K562 (cell line): ENCODE data around the gene CUTA. TPM values are rescaled to one million over a fixed set of nuclear protein-coding genes. Genes with fewer than 3 reads are reported as not detected.

ENCODE experiments used
- BRCA1 ChIP-seq, 2 experiments: fragments of 450-650 bp in 1 of 2; sonication (generic) in 1 of 2; formaldehyde crosslinking in 1 of 2; IDR thresholded peaks; 2 replicates each; pipeline versions ENCODE4 v1.5.0 to v1.6.1; 2017 to 2020; ENCODE audit warnings: mild to moderate bottlenecking in 1 of 2, missing genetic modification reagents in 1 of 2
- CCNT2 ChIP-seq: IDR thresholded peaks from 2 replicates; pipeline ENCODE4 v1.6.1; 2011; ENCODE audit warnings: borderline replicate concordance, low read depth, mild to moderate bottlenecking, moderate library complexity, mixed read lengths, low read length; ENCODE audit not compliant: insufficient read length; ENCODE audit errors: extremely low read depth
- DIDO1 ChIP-seq: fragments of 450-650 bp; IDR thresholded peaks from 2 replicates; pipeline ENCODE4 v1.6.1; 2016; ENCODE audit warnings: low read depth, missing biosample characterization, missing genetic modification characterization
- EP400 ChIP-seq: fragments of 450-650 bp; IDR thresholded peaks from 2 replicates; pipeline ENCODE4 v1.6.1; 2017; ENCODE audit warnings: antibody characterized with exemption, mild to moderate bottlenecking, moderate library complexity
- FOXA3 ChIP-seq, 2 experiments: fragments of 450-650 bp in 1 of 2; sonication (generic) in 1 of 2; formaldehyde crosslinking; IDR thresholded peaks in 1 of 2; conservative IDR thresholded peaks in 1 of 2; 2 replicates each; pipeline versions ENCODE4 v1.4.0 to v1.8.0; 2020 to 2022; ENCODE audit warnings: mild to moderate bottlenecking in 2 of 2, missing genetic modification reagents in 1 of 2
- GATA2 ChIP-seq: sonication (generic); formaldehyde crosslinking; IDR thresholded peaks from 2 replicates; pipeline ENCODE4 v1.4.0; 2020; ENCODE audit warnings: mild to moderate bottlenecking, missing genetic modification reagents
- HNRNPLL ChIP-seq: fragments of 200-400 bp; formaldehyde crosslinking; IDR thresholded peaks from 2 replicates; pipeline ENCODE4 v1.6.1; 2017; ENCODE audit warnings: low read length, low read depth, mild to moderate bottlenecking; ENCODE audit not compliant: poor library complexity, severe bottlenecking
- MNT ChIP-seq, 2 experiments: fragments of 450-650 bp; conservative IDR thresholded peaks; 2 replicates each; pipeline ENCODE4 v1.6.1; 2017; ENCODE audit warnings: mild to moderate bottlenecking in 2 of 2, moderate library complexity in 2 of 2
- NFE2 ChIP-seq: IDR thresholded peaks from 2 replicates; pipeline ENCODE4 v1.6.1; 2014; ENCODE audit warnings: antibody characterized with exemption, low read depth
- POLR2B ChIP-seq: fragments of 450-650 bp; IDR thresholded peaks from 2 replicates; pipeline ENCODE4 v1.6.1; 2018; ENCODE audit warnings: low read depth; ENCODE audit not compliant: partially characterized antibody
- POLR3A ChIP-seq: IDR thresholded peaks from 2 replicates; pipeline ENCODE4 v1.6.1; 2011; ENCODE audit warnings: borderline replicate concordance, mild to moderate bottlenecking, moderate library complexity; ENCODE audit not compliant: insufficient read length, insufficient read depth; ENCODE audit errors: extremely low read depth
- PREB ChIP-seq: sonication (generic); formaldehyde crosslinking; IDR thresholded peaks from 2 replicates; pipeline ENCODE4 v1.8.1; 2023; ENCODE audit warnings: mild to moderate bottlenecking, missing genetic modification reagents
- PRMT5 ChIP-seq: sonication (generic); formaldehyde crosslinking; IDR thresholded peaks from 2 replicates; pipeline ENCODE4 v1.5.0; 2020; ENCODE audit warnings: missing genetic modification reagents
- RAD51 ChIP-seq: fragments of 450-650 bp; IDR thresholded peaks from 2 replicates; pipeline ENCODE4 v1.7.1; 2016; ENCODE audit warnings: low read depth, mild to moderate bottlenecking, borderline replicate concordance
- RUNX1 ChIP-seq: sonication (generic); IDR thresholded peaks from 2 replicates; pipeline ENCODE4 v1.6.1; 2016; ENCODE audit warnings: antibody characterized with exemption, low read depth
- SAP30 ChIP-seq: fragments of 200-600 bp; sonication (generic); IDR thresholded peaks from 2 replicates; pipeline ENCODE4 v1.6.1; 2012; ENCODE audit warnings: borderline replicate concordance, low read depth, mild to moderate bottlenecking, moderate library complexity, low read length, control low read depth, inconsistent platforms; ENCODE audit not compliant: insufficient read depth, poor library complexity, severe bottlenecking
- TCF7 ChIP-seq: sonication (generic); IDR thresholded peaks from 2 replicates; pipeline ENCODE4 v1.6.1; 2016; ENCODE audit warnings: antibody characterized with exemption, borderline replicate concordance
- TRIM24 ChIP-seq, 2 experiments: fragments of 450-650 bp; IDR thresholded peaks; 2 replicates each; pipeline ENCODE4 v1.6.1; 2016
- ZNF143 ChIP-seq: sonication (generic); formaldehyde crosslinking; IDR thresholded peaks from 2 replicates; pipeline ENCODE4 v1.9.0; 2022; ENCODE audit warnings: mild to moderate bottlenecking, missing genetic modification reagents
- polyA plus RNA-seq, 8 experiments: library from polyadenylated mRNA; depleted of rRNA in 4 of 8; stranded (reverse) in 5 of 8; unstranded in 3 of 8; fragments of >200 nt; fragmentation: Nextera tagmentation in 2 of 8; fragmentation: Illumina TruSeq in 1 of 8; extraction: Ambion mirVana in 2 of 8; extraction: Trizol in 1 of 8; gene quantifications; 2 replicates each; pipeline versions ENCODE4 v1.2.1 to v1.2.3, GENCODE V29; 2011 to 2014; ENCODE audit warnings: inconsistent platforms in 1 of 8, missing spikeins in 1 of 8
- total RNA-seq, 7 experiments: library from RNA; depleted of rRNA in 6 of 7; stranded (reverse); fragments of >200 nt in 6 of 7; fragmentation: Illumina TruSeq in 2 of 7; extraction: Trizol in 2 of 7; gene quantifications; 2 replicates each; pipeline versions ENCODE4 v1.2.1 to v1.2.3, GENCODE V29; 2011 to 2021; ENCODE audit warnings: low replicate concordance in 1 of 7

The CUTA gene
- total and polyA plus RNA-seq, 9 of the 15 experiments (the other 6 are each of a cell fraction or from before 2014, with no cell fraction given), result 166 to 682 (median 310) TPM

- TF ChIP-seq DIDO1 (tag) (no peak), POLR3A (no peak), TCF7 (peak; percentile 69; the same call in 1 of the 2 replicates), NFE2 (no peak), BRCA1 (IDR thresholded peaks at IDR 0.05) (no peak), BRCA1 (CRISPR knock-in tag; IDR thresholded peaks at IDR 0.05) (no peak), RAD51 (no peak), ZNF143 (CRISPR knock-in tag) (0 out of 2 replicates have a peak, but pooled peaks have one; percentile 57), EP400 (no peak; the same call in none of the 2 replicates), SAP30 (peak; percentile 99), CCNT2 (no peak), POLR2B (no peak), PRMT5 (CRISPR knock-in tag) (no peak), GATA2 (CRISPR knock-in tag) (no peak), HNRNPLL (no peak), PREB (no peak; the same call in 1 of the 2 replicates), TRIM24 (IDR thresholded peaks at IDR 0.05) (0 out of 4 replicates have a peak, but pooled peaks of 1 of the 2 experiments have one; percentile 1), FOXA3 (CRISPR knock-in tag; conservative IDR thresholded peaks at IDR 0.05 in 1 of 2, IDR thresholded peaks at IDR 0.05 in 1 of 2) (peak in 1 of 2 experiments; percentile 68; a peak in 2 of 4 replicates), MNT (conservative IDR thresholded peaks at IDR 0.05) (peak in 1 of 2 experiments; percentile 7; a peak in 1 of 4 replicates), RUNX1 (no peak)
Observed at GRCh38 chr6:33391922-33392594, 25.8 kb downstream of the CUTA start (continued).
